Ishikawa (cell line): Measurements from ENCODE around the gene MRRF.

Experiments
- CEBPB ChIP-seq: IDR thresholded peaks from 2 replicates; pipeline ENCODE4 v1.6.1; 2012
- CREB1 ChIP-seq: IDR thresholded peaks from 2 replicates; pipeline ENCODE4 v1.6.1; 2012; ENCODE audit warnings: low read depth
- EGR1 ChIP-seq: IDR thresholded peaks from 2 replicates; pipeline ENCODE4 v1.6.1; 2012
- EP300 ChIP-seq: IDR thresholded peaks from 2 replicates; pipeline ENCODE4 v1.6.1; 2012; ENCODE audit warnings: borderline replicate concordance
- FOXM1 ChIP-seq: IDR thresholded peaks from 2 replicates; pipeline ENCODE4 v1.6.1; 2012; ENCODE audit warnings: low read depth, borderline replicate concordance
- NFIC ChIP-seq: IDR thresholded peaks from 2 replicates; pipeline ENCODE4 v1.6.1; 2012
- RAD21 ChIP-seq: IDR thresholded peaks from 2 replicates; pipeline ENCODE4 v1.6.1; 2012; ENCODE audit warnings: low read depth
- TAF1 ChIP-seq: IDR thresholded peaks from 2 replicates; pipeline ENCODE4 v1.6.1; 2012; ENCODE audit warnings: low read depth, mild to moderate bottlenecking
- TCF12 ChIP-seq: IDR thresholded peaks from 2 replicates; pipeline ENCODE4 v1.6.1; 2012; ENCODE audit warnings: low read depth
- TEAD4 ChIP-seq: IDR thresholded peaks from 2 replicates; pipeline ENCODE4 v1.6.1; 2012
- YY1 ChIP-seq: IDR thresholded peaks from 2 replicates; pipeline ENCODE4 v1.6.1; 2012; ENCODE audit warnings: low read depth
- ZBTB7A ChIP-seq: IDR thresholded peaks from 2 replicates; pipeline ENCODE4 v1.6.1; 2012; ENCODE audit warnings: low read depth
- TF ChIP-seq, protein P1 (sequence below): IDR thresholded peaks from 2 replicates; pipeline ENCODE4 v1.6.1; 2012; ENCODE audit warnings: low read depth, mild to moderate bottlenecking
- TF ChIP-seq, protein P2 (sequence below): IDR thresholded peaks from 2 replicates; pipeline ENCODE4 v1.6.1; 2012
- TF ChIP-seq, protein P3 (sequence below): IDR thresholded peaks from 2 replicates; pipeline ENCODE4 v1.6.1; 2012

The MRRF gene

DNA sequence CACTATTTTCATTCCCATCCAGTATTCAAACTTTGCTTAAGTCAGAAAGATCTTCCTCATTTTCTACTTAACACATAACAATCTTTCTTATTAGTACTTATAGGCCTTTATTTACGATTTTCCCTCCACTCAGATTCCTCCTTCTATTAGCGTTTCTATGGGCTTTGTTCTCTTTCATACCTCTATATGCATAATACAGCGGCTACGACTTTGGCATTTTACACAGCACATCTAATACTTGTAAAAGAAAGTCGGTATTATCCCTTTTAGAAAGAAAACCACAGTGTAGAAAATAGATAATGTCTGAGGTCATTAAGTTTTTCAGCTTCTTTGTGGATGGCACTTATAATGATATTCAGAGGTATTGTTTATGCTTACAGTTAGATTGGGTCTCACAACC is 8.5 kb upstream of the MRRF start:
- TF ChIP-seq RAD21 (no peak), CREB1 (no peak), FOXM1 (no peak), TAF1 (no peak), CEBPB (no peak), EGR1 (no peak), ZBTB7A (no peak), TCF12 (no peak), YY1 (no peak), TEAD4 (no peak), EP300 (no peak), NFIC (no peak)
- TF ChIP-seq, protein P1, sequence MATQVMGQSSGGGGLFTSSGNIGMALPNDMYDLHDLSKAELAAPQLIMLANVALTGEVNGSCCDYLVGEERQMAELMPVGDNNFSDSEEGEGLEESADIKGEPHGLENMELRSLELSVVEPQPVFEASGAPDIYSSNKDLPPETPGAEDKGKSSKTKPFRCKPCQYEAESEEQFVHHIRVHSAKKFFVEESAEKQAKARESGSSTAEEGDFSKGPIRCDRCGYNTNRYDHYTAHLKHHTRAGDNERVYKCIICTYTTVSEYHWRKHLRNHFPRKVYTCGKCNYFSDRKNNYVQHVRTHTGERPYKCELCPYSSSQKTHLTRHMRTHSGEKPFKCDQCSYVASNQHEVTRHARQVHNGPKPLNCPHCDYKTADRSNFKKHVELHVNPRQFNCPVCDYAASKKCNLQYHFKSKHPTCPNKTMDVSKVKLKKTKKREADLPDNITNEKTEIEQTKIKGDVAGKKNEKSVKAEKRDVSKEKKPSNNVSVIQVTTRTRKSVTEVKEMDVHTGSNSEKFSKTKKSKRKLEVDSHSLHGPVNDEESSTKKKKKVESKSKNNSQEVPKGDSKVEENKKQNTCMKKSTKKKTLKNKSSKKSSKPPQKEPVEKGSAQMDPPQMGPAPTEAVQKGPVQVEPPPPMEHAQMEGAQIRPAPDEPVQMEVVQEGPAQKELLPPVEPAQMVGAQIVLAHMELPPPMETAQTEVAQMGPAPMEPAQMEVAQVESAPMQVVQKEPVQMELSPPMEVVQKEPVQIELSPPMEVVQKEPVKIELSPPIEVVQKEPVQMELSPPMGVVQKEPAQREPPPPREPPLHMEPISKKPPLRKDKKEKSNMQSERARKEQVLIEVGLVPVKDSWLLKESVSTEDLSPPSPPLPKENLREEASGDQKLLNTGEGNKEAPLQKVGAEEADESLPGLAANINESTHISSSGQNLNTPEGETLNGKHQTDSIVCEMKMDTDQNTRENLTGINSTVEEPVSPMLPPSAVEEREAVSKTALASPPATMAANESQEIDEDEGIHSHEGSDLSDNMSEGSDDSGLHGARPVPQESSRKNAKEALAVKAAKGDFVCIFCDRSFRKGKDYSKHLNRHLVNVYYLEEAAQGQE: no peak
- TF ChIP-seq, protein P2, sequence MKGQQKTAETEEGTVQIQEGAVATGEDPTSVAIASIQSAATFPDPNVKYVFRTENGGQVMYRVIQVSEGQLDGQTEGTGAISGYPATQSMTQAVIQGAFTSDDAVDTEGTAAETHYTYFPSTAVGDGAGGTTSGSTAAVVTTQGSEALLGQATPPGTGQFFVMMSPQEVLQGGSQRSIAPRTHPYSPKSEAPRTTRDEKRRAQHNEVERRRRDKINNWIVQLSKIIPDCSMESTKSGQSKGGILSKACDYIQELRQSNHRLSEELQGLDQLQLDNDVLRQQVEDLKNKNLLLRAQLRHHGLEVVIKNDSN: no peak
- TF ChIP-seq, protein P3, sequence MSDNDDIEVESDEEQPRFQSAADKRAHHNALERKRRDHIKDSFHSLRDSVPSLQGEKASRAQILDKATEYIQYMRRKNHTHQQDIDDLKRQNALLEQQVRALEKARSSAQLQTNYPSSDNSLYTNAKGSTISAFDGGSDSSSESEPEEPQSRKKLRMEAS: no peak

DNA sequence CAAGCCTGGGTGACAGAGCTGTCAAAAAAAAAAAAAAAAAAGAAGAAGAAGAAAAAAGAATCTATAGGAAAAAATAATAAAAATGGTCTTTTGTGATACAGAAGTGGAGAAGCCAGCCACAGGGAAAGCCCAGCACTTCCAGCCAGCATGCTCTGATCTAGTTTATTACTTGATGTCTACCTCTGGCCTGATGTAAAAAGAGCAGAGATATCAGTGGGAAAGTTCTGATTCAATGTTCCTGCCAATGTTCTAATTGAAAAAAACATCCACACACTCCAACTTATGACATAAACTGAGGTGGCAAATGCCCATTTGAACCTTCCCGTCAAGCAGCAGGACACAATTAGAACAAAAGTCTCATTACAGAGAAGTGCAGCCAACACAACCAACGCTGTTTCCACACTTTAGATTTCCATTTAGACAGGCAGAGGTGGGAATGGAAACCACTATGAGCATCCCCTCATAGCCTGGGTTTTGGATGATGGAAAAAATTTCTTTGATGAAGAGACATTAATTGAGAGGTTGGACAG is 5.7 kb upstream of the MRRF start:
- TF ChIP-seq EGR1: no peak
- no peak for TF ChIP-seq CREB1
- TF ChIP-seq, protein P1: no peak
- TF ChIP-seq EP300: no peak
- TF ChIP-seq TAF1: no peak
- TF ChIP-seq NFIC: no peak
- no peak for TF ChIP-seq CEBPB
- no peak for TF ChIP-seq RAD21
- TF ChIP-seq, protein P3: no peak
- no peak for TF ChIP-seq FOXM1
- TF ChIP-seq, protein P2: no peak
- TF ChIP-seq TEAD4: no peak
- no peak for TF ChIP-seq TCF12
- TF ChIP-seq ZBTB7A: no peak
- TF ChIP-seq YY1: no peak

DNA sequence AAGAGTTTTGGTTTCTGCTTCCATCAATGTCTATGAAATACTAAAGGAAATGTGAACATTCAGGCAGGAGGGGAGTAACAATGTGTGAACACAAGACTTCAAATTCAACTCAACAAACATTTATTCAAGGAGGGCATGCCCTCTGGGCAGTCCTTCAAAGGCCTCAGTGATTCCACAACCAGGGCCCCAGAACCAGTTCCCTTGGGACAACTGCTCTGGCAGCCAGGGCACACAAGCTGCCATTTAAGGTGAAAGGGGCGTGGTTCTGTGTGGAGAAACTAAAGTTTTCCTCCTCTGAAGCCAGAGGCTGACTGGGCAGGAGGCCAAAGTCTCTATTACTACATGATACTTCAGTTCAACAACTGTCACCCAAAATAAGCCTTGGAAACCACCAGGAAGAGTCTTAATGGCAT is 3.2 kb upstream of the MRRF start:
- TF ChIP-seq FOXM1: no peak
- TF ChIP-seq, protein P1: no peak
- no peak for TF ChIP-seq ZBTB7A
- TF ChIP-seq, protein P3: no peak
- no peak for TF ChIP-seq CEBPB
- TF ChIP-seq TCF12: no peak
- no peak for TF ChIP-seq EGR1
- no peak for TF ChIP-seq CREB1
- no peak for TF ChIP-seq TEAD4
- TF ChIP-seq TAF1: no peak
- no peak for TF ChIP-seq RAD21
- no peak for TF ChIP-seq YY1
- TF ChIP-seq NFIC: no peak
- TF ChIP-seq EP300: no peak
- TF ChIP-seq, protein P2: no peak
